ENCODE results near the gene ASIC5.

DNA sequence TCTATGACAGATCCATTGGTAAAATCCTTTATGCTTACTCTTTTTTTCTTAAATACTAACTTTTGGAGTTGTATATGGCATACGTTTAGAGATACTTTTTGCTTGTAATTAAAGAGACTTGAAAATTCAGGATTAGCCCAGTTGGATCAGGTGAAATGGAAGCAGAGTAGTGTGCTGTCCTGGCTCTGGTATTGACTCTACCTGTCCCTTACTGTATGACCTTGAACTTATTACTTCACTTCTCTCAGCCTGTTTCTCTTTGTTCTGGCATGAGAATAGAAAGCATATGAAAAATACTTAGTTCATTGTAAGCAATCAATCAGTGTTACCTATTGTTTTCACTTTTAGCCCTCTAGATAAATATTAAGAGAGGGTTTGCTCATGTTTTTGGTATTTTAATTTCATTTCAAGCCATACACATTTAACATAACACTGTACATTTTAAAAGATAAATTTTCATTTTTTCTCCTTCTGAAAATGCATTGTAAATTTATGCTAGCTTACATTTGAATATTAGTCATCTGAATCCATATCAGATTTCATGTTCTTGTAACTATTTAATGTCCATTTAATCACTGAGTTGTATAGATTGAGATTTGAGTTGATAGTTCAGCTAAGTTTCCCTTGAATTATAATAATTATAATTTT is 71.4 kb downstream of the ASIC5 start:
- TF ChIP-seq, protein P1, sequence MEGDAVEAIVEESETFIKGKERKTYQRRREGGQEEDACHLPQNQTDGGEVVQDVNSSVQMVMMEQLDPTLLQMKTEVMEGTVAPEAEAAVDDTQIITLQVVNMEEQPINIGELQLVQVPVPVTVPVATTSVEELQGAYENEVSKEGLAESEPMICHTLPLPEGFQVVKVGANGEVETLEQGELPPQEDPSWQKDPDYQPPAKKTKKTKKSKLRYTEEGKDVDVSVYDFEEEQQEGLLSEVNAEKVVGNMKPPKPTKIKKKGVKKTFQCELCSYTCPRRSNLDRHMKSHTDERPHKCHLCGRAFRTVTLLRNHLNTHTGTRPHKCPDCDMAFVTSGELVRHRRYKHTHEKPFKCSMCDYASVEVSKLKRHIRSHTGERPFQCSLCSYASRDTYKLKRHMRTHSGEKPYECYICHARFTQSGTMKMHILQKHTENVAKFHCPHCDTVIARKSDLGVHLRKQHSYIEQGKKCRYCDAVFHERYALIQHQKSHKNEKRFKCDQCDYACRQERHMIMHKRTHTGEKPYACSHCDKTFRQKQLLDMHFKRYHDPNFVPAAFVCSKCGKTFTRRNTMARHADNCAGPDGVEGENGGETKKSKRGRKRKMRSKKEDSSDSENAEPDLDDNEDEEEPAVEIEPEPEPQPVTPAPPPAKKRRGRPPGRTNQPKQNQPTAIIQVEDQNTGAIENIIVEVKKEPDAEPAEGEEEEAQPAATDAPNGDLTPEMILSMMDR (IDR thresholded peaks at IDR 0.05) = no peak
- no peak for TF ChIP-seq POLR2A (IDR thresholded peaks at IDR 0.05)

Data from lower leg skin (tissue), 3 donors.